ENCODE measurements around the gene INTS15.
"Not testable (repeated sequence)": the region's sequence is repeated elsewhere in the genome, so short reads cannot be mapped to it uniquely, and the experiment has no call there.

The INTS15 gene

DNA sequence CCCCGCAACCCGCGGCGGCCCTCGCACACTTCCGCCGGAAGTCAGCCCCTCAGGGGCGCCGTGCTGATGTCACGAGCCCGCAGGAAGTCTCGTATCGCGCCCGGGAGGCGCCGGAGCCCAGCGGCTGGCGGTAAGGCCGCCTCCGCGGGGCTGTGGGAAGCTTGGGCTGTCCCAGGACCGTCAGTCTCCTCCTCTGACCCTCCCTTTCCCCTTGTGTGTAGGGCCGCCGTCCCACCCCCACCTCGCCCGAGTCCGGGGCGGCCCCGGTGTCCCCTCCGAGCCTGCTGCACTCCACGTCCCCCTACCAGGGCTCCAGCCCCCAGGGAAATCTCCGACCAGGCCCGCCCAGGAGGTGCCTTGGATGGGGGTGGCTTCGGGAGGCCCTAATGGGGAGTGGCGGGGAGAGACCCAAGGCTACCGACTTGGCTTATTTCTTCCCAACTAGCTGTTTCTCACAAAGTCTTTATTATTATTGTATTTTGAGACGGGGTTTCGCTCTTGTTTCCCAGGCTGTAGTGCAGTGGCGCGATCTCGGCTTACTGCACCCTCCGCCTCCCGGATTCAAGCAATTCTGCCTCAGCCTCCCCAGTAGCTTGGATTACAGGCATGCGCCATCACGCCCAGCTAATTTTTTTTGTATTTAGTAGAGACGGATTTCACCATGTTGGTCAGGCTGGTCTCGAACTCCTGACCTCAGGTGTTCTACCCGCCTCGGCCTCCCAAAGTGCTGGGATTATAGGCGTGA is 12.3 kb upstream of the INTS15 start, which contains the start of gene ZDHHC4:
Gene ZDHHC4 (plus strand): TSS at position 86 of the 745 bp plus-strand sequence. CDS start 3,108 bp downstream, outside the sequence.
- DNase-seq = peak; percentile 96

DNA sequence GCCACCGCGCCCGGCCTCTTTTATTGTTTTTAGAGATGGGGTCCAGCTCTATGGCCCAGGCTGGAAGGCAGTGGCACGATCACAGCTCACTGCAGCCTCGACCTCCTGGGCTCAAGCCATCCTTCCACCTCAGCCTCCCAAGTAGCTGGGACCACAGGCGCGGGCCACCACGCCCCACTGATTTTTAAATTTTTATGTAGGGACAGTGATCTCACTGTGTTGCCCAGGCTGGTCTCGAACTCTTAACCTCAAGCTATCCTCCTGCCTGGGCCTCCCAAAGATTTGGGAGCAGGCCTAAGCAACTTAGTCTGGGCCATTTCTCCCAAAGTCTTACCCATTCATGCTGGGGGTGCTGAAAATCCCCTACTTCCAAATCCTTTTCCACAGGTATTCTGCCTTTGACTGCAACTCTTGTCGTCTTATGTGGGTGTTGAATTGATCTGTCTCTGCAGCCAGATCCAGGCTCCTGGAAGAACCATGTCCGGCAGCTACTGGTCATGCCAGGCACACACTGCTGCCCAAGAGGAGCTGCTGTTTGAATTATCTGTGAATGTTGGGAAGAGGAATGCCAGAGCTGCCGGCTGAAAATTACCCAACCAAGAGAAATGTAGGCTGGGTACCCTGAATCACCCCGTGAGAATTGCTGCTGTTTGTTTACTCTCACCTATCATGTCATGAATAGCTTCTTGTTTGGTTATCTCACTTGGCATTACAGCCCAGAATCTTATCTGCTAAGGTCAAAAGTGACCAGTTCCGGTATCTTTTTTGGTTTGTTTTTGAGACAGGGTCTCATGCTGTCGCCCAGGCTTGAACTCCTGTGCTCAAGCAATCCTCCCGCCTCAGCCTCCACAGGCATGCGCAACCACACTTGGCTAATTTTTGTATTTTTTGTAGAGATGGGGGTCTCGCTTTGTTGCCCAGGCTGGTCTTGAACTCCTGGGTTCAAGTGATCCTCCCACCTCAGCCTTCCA is 11.4 kb upstream of the INTS15 start:
- DNase-seq = no peak

DNA sequence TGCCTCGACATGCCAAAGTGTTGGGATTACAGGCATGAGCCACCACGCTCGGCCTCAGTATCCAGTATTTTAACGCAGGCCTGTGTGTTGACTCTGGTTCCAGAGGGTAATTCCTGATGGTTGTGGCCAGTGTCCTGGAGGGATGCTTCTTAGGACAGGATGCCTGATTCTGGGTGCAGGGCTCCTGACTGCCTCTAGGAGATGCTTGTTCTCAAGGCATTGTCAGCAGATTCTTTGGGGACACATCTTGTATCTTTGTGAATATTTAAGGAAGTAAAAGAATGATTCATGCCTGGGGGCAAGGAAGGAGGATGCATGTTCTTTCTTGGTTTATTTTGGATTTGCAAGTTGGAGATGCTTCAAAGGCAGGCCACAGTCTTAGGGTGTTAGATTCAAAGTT is 10.4 kb upstream of the INTS15 start:
- DNase-seq = no peak

DNA sequence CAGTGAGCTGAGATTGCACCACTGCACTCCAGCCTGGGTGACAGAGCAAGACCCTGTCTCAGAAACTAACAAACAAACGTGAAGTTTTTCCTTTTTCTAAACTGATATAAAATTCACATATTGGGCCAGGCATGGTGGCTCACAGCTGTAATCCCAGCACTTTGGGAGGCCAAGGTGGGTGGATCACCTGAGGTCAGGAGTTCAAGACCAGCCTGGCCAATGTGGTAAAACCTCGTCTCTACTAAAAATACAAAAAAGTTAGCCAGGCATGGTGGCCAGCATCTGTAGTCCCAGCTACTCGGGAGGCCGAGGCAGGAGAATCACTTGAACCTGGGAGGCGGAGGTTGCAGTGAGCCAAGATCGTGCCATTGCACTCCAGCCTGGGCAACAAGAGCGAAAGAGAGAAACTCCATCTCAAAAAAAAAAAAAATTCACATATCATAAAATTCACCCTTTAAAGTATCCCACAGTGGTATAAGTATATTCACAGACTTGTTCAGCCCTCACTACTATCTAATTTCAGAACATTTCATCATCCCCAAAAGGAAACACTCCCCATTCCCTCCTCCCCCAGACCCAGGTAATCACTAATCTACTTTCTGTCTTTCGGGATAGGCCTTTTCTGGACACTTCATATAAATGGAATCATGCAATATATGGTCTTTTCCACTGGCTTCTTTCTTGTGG is 3.9 kb upstream of the INTS15 start:
- not testable (repeated sequence) for DNase-seq

DNA sequence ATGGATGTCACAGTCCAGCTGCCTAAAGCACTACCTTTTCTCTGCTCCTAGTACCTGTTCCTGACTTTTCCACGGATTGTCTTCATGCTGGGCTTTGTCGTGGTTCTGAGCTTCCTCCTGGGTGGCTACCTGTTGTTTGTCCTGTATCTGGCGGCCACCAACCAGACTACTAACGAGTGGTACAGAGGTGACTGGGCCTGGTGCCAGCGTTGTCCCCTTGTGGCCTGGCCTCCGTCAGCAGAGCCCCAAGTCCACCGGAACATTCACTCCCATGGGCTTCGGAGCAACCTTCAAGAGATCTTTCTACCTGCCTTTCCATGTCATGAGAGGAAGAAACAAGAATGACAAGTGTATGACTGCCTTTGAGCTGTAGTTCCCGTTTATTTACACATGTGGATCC is 1.3 kb upstream of the INTS15 start:
- DNase-seq = no peak

DNA sequence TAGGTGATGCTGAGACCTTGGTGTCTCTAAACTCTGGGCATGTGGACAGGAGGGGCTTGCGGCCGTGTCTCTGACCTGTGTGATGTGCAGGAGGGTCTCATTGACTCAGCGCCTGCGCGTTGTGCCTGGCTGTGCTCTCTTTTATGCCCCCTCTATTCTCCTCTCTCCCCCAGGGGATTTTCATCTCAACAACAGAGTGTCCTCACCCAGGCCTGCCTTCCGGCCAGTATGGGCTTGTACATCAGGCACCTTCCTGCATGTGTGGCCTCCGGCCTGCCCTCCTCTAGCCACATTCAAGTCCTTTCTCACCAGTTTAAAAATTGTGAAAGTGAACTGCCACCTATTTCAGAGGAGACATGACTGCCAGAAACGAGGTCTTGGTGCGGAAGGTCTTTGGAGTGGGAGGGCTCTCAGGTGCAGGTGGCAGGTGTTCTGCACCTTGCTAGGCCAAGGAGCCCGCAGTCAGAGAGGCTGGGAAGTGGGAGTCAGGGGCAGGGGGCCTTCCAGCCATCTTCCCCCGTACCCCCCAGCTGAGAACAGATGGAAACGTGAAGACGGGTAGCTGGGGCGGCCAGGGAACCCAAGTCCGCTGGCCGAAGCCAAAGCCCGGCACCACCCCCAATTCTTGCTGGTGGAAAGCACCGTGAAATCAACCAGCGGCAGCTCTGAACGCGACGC is 531 bp upstream of the INTS15 start:
- no peak for DNase-seq

DNA sequence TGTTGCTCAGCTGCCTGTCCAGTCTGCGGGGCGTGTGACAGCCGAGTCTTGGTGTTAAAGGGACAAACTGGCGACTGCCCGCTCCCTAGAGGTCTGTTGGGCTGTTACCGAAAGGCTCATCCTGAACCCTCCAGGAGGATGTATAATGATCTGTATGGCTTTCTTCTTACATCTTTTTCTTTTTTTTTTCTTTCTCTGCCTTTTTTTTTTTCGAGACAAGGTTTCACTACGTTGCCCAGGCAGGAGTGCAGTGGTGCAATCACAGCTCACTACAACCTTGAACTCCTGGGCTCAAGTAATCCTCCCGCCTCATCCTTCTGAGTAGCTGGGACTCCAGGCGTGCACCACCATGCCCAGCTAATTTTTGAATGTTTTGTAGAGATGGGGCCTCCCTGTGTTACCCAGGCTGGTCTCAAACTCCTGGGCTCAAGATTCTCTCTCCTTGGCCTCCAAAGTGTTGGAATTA is 857 bp downstream of the INTS15 start:
- no peak for DNase-seq

DNA sequence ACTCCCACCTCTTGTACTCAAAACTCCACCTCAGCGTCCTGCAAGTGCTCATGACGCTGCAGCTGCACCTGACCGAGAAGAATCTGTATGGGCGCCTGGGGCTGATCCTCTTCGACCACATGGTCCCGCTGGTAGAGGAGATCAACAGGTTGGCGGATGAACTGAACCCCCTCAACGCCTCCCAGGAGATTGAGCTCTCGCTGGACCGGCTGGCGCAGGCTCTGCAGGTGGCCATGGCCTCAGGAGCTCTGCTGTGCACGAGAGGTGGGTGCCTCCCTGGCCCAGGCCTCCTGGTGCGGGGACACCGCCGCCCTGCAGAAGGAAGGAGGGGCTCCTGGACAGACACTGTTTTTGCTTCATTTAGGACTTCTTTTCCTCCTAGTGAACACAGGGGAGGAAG is 10.3 kb downstream of the INTS15 start:
- no peak for DNase-seq

DNA sequence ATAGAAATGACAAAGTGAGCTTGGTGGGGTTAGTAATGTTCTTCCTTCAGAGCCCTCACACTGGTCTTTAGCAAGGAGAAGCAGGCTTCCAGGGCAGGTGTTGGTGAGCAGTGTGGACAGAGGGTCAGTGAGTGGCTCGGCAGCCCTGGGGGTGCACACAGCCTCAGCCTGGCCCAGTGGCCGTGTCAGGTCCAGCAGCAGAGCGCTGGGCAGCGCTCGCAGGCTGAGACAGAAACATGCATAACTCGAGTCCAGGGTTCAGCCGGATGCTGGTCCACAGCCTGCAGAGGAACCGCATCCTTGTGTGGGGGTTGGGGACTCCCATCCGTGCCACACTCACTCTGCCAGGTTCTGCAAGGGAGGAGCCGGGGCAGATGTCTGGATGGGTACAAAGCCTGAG is 14.6 kb downstream of the INTS15 start:
- no peak for DNase-seq

DNA sequence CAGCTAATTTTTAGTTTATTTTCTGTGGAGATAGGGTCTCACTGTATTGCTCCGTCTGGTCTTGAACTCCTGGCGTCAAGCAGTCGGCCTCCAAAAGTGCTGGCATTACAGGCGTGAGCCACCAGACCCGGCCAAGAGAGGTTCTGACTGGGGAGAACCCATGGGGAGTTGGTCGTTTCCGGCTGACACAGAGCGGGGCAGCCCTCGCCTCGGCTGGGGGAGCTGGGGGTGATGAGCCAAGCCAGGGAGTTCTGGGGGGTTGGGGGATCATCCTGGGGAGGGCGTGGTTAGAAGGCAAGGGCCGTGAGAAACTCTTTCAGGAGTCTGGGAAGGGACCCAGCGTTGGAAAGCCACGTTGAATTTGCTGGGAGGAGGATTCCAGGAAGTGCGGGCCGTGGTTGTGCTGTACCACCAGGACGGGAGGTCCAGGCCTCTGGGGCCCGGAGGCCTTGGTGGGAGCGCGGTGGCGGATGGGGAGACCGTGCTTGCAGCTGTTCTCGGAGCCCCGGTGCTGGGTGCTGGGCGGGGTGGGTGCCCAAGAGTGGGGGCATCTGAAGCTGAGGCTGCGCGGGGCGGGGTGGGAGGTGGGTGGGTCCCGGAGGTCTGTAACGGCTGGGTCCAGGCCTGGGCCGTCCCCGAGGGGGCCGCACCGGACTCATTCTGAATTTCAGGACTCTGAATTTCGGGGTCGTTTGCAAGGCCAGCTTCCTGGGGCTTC is 17.2 kb downstream of the INTS15 start:
- DNase-seq = no peak

DNA sequence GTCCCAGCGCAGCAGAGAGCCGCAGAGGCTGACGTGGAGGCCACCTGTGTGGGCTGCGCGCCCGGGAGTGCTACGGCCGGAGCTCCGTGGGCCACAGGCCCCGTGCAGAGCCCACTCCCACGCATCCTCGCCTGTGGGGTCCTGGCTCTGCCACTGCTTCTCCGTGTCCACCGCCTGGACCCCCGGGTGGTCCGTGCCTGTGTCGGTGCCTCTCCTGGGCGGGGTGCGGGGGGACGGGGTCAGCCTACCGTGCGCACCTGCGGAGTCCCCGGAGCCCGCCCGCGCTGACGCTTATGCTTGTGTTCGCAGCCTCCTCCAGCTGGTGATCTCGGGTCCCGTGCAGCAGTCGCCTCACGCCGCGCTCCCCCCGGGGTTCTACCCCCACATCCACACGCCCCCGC is 17.8 kb downstream of the INTS15 start:
- DNase-seq = no peak

DNA sequence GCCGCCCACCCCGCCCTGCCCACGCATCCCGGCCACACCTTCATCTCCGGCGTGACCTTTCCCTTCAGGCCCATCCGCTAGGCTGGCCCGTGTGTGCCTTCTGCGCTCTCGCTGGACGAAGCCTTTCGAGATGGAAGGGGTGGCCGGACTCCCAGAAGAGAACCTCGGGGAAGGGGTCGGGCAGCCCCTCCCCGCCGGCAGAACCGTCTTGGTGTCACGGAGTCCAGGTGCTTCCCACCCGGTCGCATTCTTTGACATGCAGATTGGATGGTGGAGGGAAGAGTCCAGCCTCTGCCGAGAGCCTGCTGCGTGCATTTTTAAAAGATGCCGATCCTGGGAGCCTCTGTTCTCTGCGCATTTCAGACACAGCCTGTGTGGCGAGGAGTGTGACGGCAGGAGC is 18.3 kb downstream of the INTS15 start:
- DNase-seq = no peak

DNA sequence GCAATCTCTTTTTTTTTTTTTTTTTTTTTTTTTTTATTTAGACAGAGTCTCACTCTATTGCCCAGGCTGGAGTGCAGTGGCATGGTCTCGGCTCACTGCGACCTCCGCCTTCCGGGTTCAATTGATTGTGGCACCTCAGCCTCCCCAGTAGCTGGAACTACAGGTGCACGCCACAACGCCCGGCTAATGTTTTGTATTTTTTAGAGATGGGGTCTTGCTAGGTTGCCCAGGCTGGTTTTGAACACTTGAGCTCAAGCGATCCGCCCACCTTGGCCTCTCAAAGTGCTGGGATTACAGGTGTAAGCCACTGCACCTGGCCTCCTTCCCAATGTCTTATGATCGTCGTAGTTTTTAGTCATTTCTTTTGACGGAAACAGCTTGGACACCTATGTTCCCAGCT is 19.0 kb downstream of the INTS15 start:
- DNase-seq = no peak

DNA sequence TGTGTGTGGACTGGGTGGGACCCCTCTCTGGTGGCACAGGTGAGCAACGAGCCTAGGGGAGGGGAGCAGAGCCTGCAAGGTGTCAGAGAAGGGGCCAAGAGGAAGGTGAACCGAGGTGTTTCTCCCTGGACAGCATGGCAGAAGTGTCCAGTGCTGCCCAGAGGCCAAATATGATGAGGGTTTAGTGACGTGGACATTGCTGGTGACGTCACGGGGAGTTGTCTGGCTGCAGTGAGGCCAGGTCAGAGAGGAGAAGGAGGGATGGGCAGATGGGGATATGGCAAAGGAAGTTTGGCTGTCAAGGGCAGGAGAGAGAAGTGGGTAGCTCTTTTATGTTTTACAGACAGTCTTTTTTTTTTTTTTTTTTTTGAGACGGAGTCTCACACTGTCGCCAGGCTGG is 23.0 kb downstream of the INTS15 start:
- no peak for DNase-seq

DNA sequence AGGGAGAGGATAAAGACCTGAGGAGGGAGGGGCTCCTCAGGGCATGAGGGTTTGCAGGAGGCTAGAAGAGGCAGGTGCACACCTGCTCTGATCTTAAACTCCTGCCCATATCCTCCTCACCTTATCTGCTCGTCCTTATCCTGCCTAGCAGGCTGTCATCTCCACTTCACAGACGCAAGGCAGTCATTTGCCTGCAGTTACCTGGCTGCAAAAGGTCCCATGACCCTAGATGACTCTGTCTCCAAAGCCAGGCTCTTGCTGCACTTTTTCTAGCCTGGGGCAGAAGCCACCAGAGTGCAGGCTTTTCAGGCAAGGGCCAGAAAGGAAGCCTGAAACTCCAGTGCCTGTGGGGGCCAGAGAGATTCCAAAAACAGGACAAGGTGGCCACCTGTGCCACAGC is 23.9 kb downstream of the INTS15 start:
- no peak for DNase-seq

DNA sequence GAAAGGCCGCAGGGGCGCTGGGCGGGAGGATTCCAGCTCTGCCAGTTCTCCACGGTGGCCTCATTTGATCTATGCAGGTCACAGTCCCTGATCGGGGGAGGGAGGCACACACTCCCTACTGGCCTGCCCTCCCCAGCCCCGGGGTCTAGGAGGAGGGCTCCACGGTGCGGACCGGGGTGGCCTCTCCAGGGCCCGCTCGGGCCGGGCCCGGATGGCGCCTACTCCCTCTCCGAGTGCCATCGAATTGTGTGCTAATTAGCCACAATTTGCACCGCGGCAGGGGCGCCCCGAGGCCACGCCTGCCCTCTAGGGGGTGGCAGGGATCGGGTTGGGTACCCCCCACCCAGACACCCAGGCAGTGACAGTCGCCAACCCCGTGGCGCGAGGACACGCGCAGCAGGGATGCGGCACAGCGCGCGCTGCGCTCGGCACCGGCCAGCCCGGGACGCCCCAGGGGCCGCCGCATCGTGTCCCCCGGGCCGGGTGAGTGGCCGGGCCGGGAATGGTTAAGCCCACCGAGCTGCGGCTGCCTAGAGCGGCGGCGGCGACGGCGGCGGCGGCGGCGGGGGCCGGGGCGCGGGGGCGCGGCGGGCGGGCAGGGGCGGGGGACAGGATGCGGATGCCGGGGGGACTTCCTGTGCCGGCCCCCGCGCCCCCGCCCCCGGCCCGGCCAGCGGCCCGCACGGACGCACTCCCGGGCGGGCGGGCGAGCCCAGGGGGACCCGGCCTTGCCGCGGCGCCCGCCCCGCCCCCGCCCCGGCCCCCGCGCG is 25.3 kb downstream of the INTS15 start, which contains the start of gene ZNF853:
Gene ZNF853 (plus strand): TSS at position 658 of the 770 bp plus-strand sequence. CDS start 565 bp downstream, outside the sequence.
- DNase-seq = peak; percentile 76

DNA sequence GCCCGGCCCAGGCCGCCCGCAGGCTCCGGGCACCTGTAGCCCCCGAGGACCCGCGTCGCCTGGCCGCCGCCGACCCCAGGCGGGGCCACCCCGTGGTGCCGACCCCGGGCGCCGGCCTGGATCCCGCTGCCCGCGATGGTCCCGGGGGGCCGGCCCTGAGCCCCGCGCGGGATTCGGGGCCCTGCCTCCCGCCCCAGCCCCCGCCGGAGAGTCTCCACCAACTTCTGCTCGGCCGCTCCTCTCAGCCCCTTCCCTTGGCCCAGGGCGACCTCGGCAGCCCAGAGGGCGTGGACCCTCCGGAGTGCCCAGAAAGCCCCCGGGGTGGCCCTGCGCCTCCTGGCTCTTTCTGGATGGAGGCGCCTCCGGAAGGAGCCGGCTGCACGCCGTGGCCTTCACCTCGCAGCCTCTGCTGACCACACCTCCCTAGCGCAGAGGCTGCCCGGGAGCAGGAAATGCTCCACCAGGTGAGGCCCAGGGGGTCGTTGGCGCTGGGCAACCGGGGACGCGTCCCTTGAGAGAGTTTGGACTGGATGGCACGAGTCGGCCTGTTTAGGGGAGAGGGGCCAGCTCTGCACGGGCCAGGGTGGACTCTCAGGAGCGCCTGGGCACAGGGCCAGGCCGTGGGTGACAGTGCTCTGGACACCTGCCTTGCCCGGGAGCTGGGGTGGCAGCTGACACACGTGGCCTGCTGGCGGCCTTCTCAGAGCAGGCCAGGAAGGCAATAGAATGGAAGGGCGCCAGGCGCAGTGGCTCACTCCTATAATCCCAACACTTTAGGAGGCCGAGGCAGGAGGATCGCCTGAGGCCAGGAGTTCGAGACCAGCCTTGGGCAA is 26.1 kb downstream of the INTS15 start:
- peak; percentile 79 for DNase-seq

DNA sequence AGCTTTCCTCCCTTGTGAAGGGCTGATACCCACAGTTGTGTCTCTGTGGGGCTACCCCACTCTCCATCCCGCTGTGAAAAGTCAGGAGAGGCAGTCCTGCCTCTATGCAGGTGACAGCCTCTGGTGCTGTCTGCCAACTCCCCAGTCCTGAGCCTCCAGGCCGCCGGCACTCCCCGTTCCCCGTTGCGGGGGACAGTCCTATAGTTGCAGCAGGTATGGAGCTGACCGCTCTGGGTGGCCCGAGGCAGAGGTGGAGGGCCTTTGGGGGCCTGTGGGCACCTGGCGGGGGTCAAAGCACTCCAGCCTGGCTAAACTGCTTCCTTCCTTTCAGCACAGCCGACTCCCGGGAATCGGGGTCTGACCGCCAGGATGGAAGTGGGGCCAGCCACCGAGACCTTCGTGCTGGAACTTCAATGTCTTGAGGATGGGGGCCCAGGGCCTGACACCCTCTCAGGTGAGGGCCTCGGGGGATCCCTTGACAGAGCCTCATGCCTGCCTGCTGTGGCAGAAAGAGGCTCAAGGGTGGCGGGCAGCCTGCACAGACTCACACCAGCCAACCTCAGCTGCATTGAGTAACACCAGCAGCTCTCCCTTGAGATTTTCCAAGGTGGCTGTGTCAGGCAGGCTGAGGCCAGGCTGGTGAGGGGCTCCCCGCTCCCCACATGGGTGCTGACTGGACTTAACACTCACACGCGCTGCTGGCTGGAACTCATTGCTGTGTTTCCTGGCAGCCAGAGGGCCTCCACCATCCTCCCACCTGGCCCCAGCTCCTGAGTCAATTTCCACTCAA is 27.2 kb downstream of the INTS15 start:
- no peak for DNase-seq

DNA sequence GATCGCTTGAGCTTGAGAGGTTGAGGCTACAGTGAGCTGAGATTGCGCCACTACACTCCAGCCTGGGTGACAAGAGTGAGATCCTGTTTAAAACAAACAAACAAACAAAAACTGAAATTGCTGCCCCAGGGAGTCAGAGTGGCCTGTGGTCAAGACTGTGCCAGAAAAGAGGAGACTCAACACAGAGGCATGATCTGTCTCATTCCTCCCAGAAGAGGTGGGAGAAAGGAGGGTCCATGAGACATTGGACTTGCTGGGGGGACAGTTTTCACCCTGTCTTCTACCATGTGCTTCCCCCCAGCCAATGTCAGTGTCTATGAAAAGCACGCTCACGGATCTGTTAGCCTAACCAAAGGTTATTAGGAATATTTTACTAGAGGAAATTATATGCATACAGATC is 28.8 kb downstream of the INTS15 start:
- DNase-seq = no peak

Data from NCI-H69 (cell line).